CD14-positive monocyte (primary cell): ENCODE results near the gene CIB4. TPM values are rescaled to one million over a fixed set of nuclear protein-coding genes. Genes with fewer than 3 reads are reported as not detected.

ENCODE experiments used
- DNase-seq, 3 donors: peaks; one replicate each; pipeline ENCODE4 v3.0.0-alpha.2; 2011 to 2022
- H2AFZ ChIP-seq: 2 replicates; pipeline ENCODE4 v1.6.0; 2012; ENCODE audit warnings: mild to moderate bottlenecking, low read depth, low read length, inconsistent platforms; ENCODE audit not compliant: insufficient read depth, poor library complexity, severe bottlenecking
- H3K27ac ChIP-seq, 2 donors: 1 replicate in 1 of 2; 2 replicates in 1 of 2; pipeline ENCODE4 v1.5.1; 2012 to 2013; ENCODE audit warnings: low read length in 2 of 2, control low read depth in 1 of 2, inconsistent platforms in 1 of 2, low read depth in 1 of 2, mild to moderate bottlenecking in 1 of 2
- H3K27me3 ChIP-seq, 2 donors: one replicate each; pipeline versions ENCODE4 v1.6.0 to v1.6.1; 2011 to 2013; ENCODE audit warnings: low read length in 2 of 2; ENCODE audit not compliant: control insufficient read depth in 2 of 2, insufficient read depth in 2 of 2
- H3K36me3 ChIP-seq, 2 donors: replicated peaks in 1 of 2; 1 replicate in 1 of 2; 2 replicates in 1 of 2; pipeline versions ENCODE4 v1.5.1 to v1.6.1; 2012 to 2013; ENCODE audit warnings: low read length in 2 of 2, control low read depth in 1 of 2, inconsistent platforms in 1 of 2, mild to moderate bottlenecking in 1 of 2; ENCODE audit not compliant: insufficient read depth in 2 of 2, control insufficient read depth in 1 of 2
- H3K4me1 ChIP-seq, 2 donors: 1 replicate in 1 of 2; 2 replicates in 1 of 2; pipeline versions ENCODE4 v1.5.1 to v1.6.1; 2012 to 2013; ENCODE audit warnings: low read length in 2 of 2, control low read depth in 1 of 2, inconsistent platforms in 1 of 2, mild to moderate bottlenecking in 1 of 2, moderate library complexity in 1 of 2; ENCODE audit not compliant: insufficient read depth in 2 of 2, control insufficient read depth in 1 of 2
- H3K4me2 ChIP-seq: replicated peaks from 2 replicates; pipeline ENCODE3; 2012; ENCODE audit warnings: low read length, moderate library complexity, mild to moderate bottlenecking; ENCODE audit not compliant: poor library complexity, severe bottlenecking; ENCODE audit errors: extremely low read depth
- H3K4me3 ChIP-seq, 3 experiments: fragments of 200-600 bp in 1 of 3; sonication (generic) in 1 of 3; replicated peaks in 1 of 3; 1 replicate in 2 of 3; 2 replicates in 1 of 3; pipeline ENCODE4 v1.5.1; 2011 to 2013; ENCODE audit warnings: low read length in 3 of 3, mild to moderate bottlenecking in 3 of 3, control low read depth in 2 of 3, low read depth in 2 of 3, inconsistent platforms in 1 of 3, moderate library complexity in 1 of 3
- H3K79me2 ChIP-seq: 2 replicates; pipeline ENCODE4 v1.6.0; 2012; ENCODE audit warnings: mild to moderate bottlenecking, control low read depth, inconsistent platforms, low read length, moderate library complexity; ENCODE audit not compliant: insufficient read depth
- H3K9ac ChIP-seq: 2 replicates; pipeline ENCODE4 v1.6.0; 2017; ENCODE audit warnings: low read length, mild to moderate bottlenecking; ENCODE audit not compliant: insufficient read depth, poor library complexity, severe bottlenecking
- H3K9me3 ChIP-seq, 2 donors: replicated peaks in 1 of 2; 1 replicate in 1 of 2; 2 replicates in 1 of 2; pipeline versions ENCODE4 v1.5.1 to v1.6.1; 2012 to 2013; ENCODE audit warnings: low read length in 2 of 2, control low read depth in 1 of 2; ENCODE audit not compliant: control insufficient read depth in 1 of 2, insufficient read depth in 1 of 2
- H4K20me1 ChIP-seq: 2 replicates; pipeline ENCODE4 v1.6.0; 2012; ENCODE audit warnings: mild to moderate bottlenecking, low read length, control low read depth, moderate library complexity; ENCODE audit not compliant: insufficient read depth
- H3K27ac Mint-ChIP-seq, 7 donors: one replicate each; pipeline ENCODE4 v1.8.0; 2020; ENCODE audit warnings: mild to moderate bottlenecking in 7 of 7, mixed read lengths in 7 of 7, moderate library complexity in 6 of 7, inconsistent platforms in 2 of 7
- H3K27me3 Mint-ChIP-seq, 3 donors: one replicate each; pipeline ENCODE4 v1.8.0; 2021 to 2022; ENCODE audit warnings: low read depth in 3 of 3, mild to moderate bottlenecking in 3 of 3, mixed read lengths in 3 of 3, moderate library complexity in 3 of 3, inconsistent platforms in 1 of 3
- H3K36me3 Mint-ChIP-seq, 2 donors: one replicate each; pipeline ENCODE4 v1.8.0; 2020; ENCODE audit warnings: mixed read lengths in 2 of 2, inconsistent platforms in 1 of 2, mild to moderate bottlenecking in 1 of 2
- H3K4me1 Mint-ChIP-seq: one replicate; pipeline ENCODE4 v1.8.0; 2020; ENCODE audit warnings: mild to moderate bottlenecking, mixed read lengths
- H3K4me3 Mint-ChIP-seq, 2 donors: one replicate each; pipeline ENCODE4 v1.8.0; 2020; ENCODE audit warnings: mild to moderate bottlenecking in 2 of 2, mixed read lengths in 2 of 2, moderate library complexity in 1 of 2
- H3K9me3 Mint-ChIP-seq, 7 donors: one replicate each; pipeline ENCODE4 v1.8.0; 2020 to 2022; ENCODE audit warnings: mixed read lengths in 7 of 7, mild to moderate bottlenecking in 6 of 7, moderate library complexity in 6 of 7, inconsistent platforms in 2 of 7
- CTCF ChIP-seq: fragments of 200-600 bp; IDR thresholded peaks from one replicate; pipeline ENCODE4 v1.8.0; 2022; ENCODE audit warnings: antibody characterized with exemption, mild to moderate bottlenecking
- WGBS: methylation state at CpG from one replicate; pipeline ENCODE4 v1.1.5; 2013; ENCODE audit warnings: missing lambda C conversion rate; ENCODE audit not compliant: insufficient coverage; 5-methylcytosine and 5-hydroxymethylcytosine counted together
- intact Hi-C, 2 donors: fragments of 100-400 bp; cut with micrococcal nuclease; formaldehyde crosslinking; loops; one replicate each; pipeline versions ENCODE4 v1.15.0 to v1.15.1; 2023
- polyA plus RNA-seq, 3 donors: library from polyadenylated mRNA; depleted of rRNA in 1 of 3; unstranded in 2 of 3; stranded (reverse) in 1 of 3; fragments of 300-500 nt in 2 of 3; fragments of >200 nt in 1 of 3; fragmentation: Illumina TruSeq in 2 of 3; gene quantifications; 1 replicate in 2 of 3; 2 replicates in 1 of 3; pipeline ENCODE4 v1.2.3, GENCODE V29; 2012 to 2021

The CIB4 gene
- polyA plus RNA-seq, 3 donors = not detected

GRCh38 chr2:26534865-26535662 lies 106.1 kb downstream of the CIB4 start:
- H3K27me3 Mint-ChIP-seq = peaks cover 1 to 6% (median 3%) of the 10 kb centered on the region in 3 donors
- no peaks in the 10 kb centered on the region for H3K36me3 ChIP-seq
- no peak overlapping the region for H3K4me2 ChIP-seq
- no peaks in the 10 kb centered on the region for H3K36me3 Mint-ChIP-seq
- H3K27me3 ChIP-seq = no peaks in the 10 kb centered on the region
- no peak overlapping the region for H3K9ac ChIP-seq
- intact Hi-C loops = no loop called here
- H3K4me1 Mint-ChIP-seq = no peaks in the 10 kb centered on the region
- no peak overlapping the region for H3K4me3 Mint-ChIP-seq
- H2AFZ ChIP-seq = no peak overlapping the region
- no peak overlapping the region for H3K4me3 ChIP-seq
- no peak overlapping the region for H3K27ac ChIP-seq
- H3K4me1 ChIP-seq = no peaks in the 10 kb centered on the region
- no peaks in the 10 kb centered on the region for H4K20me1 ChIP-seq
- no peak overlapping the region for H3K27ac Mint-ChIP-seq
- no peaks in the 10 kb centered on the region for H3K79me2 ChIP-seq
- no peaks in the 10 kb centered on the region for H3K9me3 Mint-ChIP-seq
- 90% methylated on average over 13 of the region's 13 CpGs for WGBS
- no peak for DNase-seq
- H3K9me3 ChIP-seq = no peaks in the 10 kb centered on the region
- no peak for TF ChIP-seq CTCF

DNA sequence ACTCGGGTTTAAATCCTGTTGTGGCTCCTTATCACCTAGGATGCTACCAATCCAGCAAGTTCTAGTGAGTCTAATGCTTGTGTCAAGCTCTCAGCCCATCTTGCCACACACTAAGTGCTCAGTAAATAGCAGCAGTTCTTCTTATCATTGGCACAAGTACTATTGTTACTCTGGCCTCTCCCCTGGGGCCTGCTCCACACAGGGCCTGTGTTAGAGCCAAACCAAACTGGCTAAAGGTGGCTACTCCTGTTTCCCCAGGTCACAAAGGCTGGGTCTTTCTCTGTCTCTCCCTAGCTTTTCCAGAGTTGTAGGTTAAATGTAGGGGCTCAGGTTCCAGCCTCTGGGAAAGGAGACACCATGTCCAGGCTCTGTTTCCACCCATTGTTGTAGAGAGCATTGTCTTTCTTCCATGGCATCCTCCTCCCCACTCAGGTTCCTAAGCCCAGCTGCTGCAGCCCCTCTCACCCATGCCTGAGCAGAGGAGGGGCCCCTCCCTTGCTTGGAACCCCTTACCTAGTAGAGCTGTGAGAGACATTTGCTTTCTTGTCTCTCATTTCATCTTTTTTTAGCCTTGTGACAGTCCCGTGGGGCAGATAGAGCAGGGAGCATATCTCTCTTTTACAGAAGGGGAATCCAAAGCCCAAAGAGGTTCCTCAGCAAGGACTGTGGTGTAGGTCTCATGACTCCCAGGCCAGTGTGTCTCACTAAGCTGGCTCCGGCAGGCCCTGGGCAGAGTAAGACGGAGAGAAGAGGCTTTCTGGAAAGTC lies 106.9 kb downstream of the CIB4 start:
- no peaks in the 10 kb centered on the region for H3K36me3 Mint-ChIP-seq
- H3K27me3 Mint-ChIP-seq = peaks cover 3 to 5% (median 3%) of the 10 kb centered on the region in 3 donors
- no peak for TF ChIP-seq CTCF
- H3K4me1 Mint-ChIP-seq = no peaks in the 10 kb centered on the region
- H3K27ac Mint-ChIP-seq = no peak overlapping the region
- Histone ChIP-seq H3K4me2 (no peak overlapping the region), H3K9ac (no peak overlapping the region), H3K36me3 (no peaks in the 10 kb centered on the region), H3K79me2 (no peaks in the 10 kb centered on the region), H3K27ac (no peak overlapping the region), H4K20me1 (no peaks in the 10 kb centered on the region), H3K4me1 (no peaks in the 10 kb centered on the region), H3K27me3 (no peaks in the 10 kb centered on the region), H3K4me3 (no peak overlapping the region), H3K9me3 (no peaks in the 10 kb centered on the region), H2AFZ (no peak overlapping the region)
- no peaks in the 10 kb centered on the region for H3K9me3 Mint-ChIP-seq
- 85% methylated on average over 4 of the region's 4 CpGs for WGBS
- intact Hi-C loops = no loop called here
- no peak for DNase-seq
- no peak overlapping the region for H3K4me3 Mint-ChIP-seq
